NCI-H446 (cell line): Measurements from ENCODE around the gene CCL4.
"Not testable (repeated sequence)": the region's sequence is repeated elsewhere in the genome, so short reads cannot be mapped to it uniquely, and the experiment has no call there.

Source experiments
- DNase-seq, 2 experiments: peaks; one replicate each; lab custom pipeline; 2025; lab: John Stamatoyannopoulos, UW

The CCL4 gene

DNA sequence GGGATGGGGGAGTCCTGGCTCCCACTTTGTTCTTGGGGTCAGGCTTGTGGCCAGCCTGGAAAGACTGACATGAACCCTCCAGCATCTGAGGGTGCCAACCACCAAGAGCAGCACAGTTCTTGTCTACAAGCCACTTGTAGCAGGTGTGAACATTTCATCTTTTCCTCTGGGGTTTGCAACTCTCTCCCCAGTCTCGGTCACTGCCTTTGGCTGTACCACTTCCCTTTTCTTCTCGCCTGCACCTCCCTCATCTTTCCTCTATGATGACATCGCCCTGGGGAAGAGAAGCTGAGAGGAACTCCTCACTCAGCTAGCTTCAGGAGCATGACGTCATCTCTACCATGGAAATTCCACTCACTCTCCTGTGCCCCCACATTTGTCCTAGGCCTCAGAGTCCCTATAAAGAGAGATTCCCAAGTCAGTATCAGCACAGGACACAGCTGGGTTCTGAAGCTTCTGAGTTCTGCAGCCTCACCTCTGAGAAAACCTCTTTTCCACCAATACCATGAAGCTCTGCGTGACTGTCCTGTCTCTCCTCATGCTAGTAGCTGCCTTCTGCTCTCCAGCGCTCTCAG, at the start of gene CCL4:
CCL4 (plus strand) TSS at position 427 of the 575 bp plus-strand sequence; CDS start at position 506, 79 bp downstream.
- not testable (repeated sequence) for DNase-seq

GRCh38 chr17:36055171-36055570, 48.5 kb upstream of the CCL4 start:
- DNase-seq = no peak

DNA sequence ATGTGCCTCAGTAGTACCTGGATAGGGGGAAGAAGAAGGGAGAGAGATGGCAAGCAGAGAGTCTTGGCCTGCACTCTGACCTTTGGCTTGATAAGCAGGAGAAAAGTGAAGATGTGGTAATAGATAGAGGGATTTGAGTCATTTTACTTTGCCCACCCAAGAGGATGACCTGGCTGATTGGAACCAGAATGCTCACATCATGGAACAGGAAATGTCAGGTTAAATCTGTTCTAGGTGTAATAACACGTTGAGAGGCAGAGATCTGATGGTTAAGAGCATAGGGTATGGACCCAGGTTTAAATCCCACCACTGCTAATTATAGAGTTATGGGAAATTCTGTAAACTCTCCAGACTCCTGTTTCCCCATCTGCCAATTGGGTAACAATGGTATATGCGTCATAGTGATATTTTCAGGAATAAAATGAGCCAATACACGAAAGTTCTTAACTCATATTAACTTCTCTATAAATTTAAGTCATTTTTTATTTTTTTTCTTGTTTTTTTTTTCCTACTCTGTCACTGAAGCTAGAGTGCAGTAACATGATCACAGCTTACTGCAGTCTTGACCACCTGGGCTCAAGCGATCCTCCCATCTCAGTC, 47.6 kb upstream of the CCL4 start:
- DNase-seq = no peak

DNA sequence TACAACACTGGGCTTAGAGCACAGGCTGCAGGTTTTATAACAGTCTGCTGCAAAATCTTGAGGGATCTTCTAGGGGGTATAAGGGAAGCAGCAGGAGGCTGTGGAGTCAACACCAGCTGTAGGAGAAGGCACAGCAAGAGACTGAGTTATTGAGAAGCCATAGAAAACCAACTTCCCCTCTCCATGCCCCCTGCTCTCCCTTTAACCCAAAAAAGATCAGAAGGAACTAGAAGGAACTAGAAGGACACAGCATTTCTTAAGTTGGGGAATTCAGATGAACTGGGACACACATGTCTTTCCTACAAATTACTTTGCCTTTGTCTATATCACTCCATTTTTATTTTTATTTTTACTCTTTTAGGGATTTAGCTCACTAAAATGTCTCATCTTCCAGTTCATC, 45.7 kb upstream of the CCL4 start:
- no peak for DNase-seq

DNA sequence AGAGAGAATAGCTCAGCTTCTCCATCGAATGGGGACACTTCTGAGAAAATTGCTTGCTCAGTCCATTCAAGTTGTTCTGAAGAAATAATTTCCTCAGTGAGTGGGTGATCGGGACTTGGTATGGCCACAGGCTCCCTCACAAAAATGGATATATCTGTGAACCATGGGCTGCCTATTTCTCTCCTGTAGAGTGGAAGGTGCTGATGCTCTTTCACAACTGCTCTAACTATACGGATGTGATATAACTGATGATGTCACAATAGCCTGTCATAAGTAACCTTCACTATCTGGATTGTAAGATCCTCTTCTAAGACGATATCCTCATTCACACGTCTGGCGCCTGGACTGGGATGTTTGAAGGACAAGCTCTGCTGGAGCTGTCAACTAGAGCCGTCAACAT, 44.2 kb upstream of the CCL4 start:
- DNase-seq = no peak

- DNase-seq = no peak
Observed at GRCh38 chr17:36060816-36061215, 42.8 kb upstream of the CCL4 start.

DNA sequence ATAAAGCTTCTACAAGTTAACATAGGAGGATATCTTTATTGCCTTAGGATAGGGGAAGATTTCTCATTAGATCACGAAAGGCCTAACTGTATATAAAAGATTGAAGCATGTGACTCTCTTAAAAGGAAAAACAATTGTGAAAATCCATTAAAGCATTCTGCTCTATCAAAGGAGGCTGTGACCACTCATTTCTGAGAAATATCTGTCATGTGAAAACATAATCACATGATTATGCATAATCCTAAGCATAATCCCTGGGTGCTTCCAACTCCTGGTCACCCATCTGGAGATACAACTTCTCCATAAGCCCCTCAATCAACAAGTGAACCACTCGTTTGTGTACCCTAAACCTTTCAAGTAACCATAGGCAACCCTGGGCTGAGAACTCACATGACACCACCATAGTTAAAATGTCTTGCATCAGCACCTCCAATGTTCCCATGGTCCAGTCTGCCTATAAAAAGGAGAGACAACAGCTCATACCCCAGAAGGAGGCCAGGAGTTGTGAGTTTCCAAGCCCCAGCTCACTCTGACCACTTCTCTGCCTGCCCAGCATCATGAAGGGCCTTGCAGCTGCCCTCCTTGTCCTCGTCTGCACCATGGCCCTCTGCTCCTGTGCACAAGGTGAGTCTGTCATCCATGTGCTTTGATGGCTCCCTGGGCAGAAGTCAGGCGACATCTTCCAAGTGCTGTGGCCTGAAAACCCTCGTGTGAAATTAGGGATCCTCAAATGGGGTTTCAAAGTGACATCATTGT, 39.7 kb upstream of the CCL4 start, which contains the start of gene CCL18:
CCL18 (plus strand) TSS at position 487 of the 756 bp plus-strand sequence; CDS start at position 558, 71 bp downstream.
- no peak for DNase-seq

DNA sequence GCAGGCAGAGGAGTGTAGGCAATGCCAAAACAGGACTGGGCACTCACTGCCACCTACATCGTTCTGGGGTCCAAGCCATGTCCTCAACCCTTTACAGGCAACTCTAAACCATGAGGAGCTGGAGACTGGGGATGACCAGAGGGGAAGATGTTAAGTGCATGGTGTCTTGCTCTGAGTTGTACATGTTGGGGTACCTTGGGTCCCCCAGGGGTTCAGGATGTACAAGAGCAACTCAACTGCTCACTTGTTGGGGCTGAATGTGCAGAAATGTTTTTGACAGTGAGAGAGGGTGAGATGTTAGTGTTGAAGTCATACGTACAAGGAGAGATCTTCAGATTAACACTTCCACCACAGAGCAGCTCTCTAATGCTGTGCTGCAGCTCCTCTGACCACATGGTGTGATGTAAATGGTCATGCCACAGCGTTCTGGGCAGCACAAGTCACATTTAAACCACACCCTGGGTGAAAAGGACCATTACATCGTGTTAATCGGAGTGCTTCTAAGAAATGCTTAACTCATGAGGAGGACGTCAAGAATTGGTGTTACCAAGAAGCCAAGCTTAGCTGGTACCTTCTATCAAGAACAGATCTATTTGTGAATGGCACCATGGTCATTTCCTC, 37.2 kb upstream of the CCL4 start:
- no peak for DNase-seq

DNA sequence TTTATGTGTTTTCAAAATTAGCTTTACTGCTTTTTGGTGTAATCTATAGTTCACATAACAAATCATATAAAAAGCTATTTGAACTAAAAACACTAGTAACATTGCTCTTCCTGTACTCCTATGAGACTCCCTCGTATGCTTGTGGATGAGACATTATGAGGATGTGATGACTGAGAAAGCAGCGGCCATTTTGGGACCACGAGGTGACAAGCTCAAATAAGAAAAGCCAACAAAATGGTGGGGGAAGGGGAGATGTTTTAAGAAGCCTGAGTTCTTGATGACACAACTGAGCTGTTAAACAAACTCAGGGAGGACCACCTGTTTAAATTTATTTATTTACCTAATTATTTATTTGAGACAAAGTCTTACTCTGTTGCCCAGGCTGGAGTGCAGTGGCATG, 35.1 kb upstream of the CCL4 start:
- DNase-seq = peak in 1 of 2 experiments; percentile 11

DNA sequence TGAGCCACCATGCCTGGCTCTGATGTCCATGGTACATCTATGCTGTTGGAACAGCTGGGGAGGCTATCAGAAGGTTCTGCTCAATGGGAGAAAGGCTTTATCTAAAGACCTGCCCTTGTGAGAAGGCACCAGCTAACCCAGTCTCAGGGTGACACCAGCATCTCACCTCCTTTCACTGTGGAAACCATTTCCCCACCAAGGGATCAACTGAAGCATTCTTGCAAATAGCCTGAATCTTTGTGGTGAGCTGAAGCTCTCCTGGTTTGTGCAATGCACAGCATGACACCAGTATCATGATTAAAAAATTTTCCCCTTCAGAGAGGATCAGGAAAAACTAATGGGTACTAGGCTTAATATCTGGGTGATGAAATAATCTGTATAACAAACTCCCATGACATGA, 34.5 kb upstream of the CCL4 start:
- DNase-seq = no peak

GRCh38 chr17:36070427-36070826, 33.2 kb upstream of the CCL4 start:
- DNase-seq = no peak

DNA sequence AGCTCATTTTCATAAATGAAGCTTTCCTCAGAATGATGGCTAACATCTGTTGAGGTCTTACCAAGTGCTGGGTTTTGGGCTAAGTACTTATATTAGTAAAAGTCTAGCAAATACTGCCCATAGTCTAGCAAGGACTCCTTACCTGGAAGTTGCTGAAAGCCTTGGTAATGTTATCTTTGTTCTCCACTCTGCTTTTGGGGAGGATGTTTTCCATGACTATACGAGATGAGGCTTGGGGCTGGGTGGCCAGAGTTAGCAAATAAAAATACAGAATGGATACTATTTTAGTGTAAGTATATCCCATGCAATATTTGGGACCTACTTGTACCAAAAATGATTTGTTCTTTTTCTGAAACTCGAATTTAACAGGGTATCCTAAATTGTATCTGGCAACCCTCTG, 31.9 kb upstream of the CCL4 start:
- DNase-seq = no peak

DNA sequence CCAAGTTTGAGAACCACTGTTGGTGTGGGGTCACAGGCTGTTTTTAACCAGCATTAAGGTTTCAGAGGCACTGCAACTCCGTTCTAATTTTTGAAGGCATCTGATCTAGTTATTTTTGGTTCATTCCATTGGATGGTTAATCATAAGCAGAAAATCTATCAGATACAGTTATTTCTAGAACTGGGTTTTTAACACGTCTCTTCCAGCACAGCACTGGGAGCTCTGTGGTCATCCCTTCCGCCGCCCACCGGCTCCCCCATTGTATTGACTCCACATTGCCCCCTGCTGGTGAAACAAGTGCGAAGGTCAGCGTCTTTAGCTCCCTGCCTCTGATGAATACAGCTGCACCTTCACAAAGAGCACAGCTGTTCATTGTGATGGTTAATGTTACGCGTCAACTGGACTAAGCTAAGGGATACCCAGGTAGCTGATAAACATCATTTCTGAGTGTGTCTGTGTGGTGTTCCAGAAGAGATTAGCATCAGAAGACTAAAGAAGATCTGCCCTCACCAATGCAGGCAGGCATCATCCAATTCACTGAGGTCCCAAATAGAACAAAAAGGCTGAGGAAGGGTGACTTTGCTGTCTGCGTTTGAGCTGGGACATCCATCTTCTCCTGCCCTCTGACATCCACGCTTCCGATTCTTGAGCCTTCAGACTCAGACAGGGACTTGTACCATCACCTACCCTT, 31.1 kb upstream of the CCL4 start:
- DNase-seq = peak in 1 of 2 experiments; percentile 32

DNA sequence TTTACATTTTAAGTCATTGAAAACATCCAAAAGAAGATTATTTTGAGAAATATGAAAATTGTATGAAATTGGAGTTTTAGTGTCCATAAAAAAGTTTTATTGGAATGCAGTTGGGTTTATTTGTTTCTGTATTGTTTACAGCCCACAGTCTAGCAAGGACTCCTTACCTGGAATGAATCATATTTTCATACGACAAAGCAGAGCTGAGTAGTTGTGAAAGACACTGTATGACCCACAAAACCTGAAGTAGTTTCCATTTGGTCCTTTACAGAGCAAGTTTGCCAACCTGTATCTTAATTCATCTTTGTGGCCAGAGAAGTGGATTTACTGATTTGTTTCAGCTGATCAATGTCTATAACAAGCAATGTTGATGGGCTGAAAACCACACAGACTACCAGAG, 29.3 kb upstream of the CCL4 start:
- no peak for DNase-seq

GRCh38 chr17:36081681-36082471, 21.8 kb upstream of the CCL4 start:
- DNase-seq = not testable (repeated sequence)

DNA sequence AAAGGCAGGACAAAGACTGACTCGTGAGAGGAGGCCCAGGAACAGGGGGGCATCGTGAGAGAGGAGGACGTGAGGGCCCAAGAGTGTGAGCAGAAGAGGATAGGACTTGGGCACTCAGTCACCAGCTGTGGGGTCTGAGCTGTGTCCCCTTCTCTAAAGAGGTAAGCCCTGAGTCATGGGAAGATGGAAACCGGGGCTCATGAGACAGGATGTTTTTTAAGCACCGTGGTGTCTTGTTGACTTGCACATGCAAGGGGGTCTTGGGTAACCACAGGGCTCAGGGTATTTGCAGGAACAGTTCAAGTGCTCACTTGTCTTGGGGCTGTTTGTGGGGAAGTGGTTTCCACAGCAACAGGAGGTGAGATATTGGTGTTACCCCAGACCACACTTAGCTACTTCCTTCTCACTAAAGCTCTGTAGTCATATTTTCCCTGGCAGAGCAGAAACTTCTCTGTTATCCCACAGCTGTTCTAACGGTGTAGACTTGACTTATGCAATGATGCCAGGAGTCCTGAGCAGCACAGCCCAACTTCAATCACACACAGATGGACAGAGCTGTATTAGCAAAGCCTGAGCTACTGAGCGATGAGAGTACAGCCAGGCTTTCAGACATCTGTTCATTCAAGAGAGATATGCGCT, 21.0 kb upstream of the CCL4 start:
- not testable (repeated sequence) for DNase-seq

DNA sequence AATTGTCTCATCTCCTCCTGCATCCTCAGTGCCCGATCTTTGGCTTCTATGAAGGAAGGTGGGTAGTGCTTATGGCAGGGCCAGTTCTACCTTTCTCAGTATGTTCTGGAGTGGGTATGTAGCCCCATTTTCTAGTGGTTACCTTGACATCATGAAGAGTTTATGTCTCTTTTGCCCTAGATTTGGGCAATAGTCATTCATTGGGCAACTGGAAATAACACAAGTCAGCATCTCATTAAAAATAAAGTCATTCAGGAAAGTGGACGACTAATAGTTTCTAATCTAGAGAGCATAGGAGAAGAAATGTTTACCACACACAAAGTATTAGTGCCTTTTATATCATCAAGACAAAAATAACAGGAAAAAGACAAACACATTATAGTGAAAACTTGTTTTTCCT, 19.9 kb upstream of the CCL4 start:
- DNase-seq = not testable (repeated sequence)

GRCh38 chr17:36085765-36086164, 17.9 kb upstream of the CCL4 start:
- DNase-seq = no peak

GRCh38 chr17:36086791-36087190, 16.8 kb upstream of the CCL4 start:
- no peak for DNase-seq

GRCh38 chr17:36087471-36087870, 16.2 kb upstream of the CCL4 start:
- DNase-seq = not testable (repeated sequence)
